ENCODE results near the gene MPZL1.
"Not testable (repeated sequence)": the region's sequence is repeated elsewhere in the genome, so short reads cannot be mapped to it uniquely, and the experiment has no call there.

Gene MPZL1

DNA sequence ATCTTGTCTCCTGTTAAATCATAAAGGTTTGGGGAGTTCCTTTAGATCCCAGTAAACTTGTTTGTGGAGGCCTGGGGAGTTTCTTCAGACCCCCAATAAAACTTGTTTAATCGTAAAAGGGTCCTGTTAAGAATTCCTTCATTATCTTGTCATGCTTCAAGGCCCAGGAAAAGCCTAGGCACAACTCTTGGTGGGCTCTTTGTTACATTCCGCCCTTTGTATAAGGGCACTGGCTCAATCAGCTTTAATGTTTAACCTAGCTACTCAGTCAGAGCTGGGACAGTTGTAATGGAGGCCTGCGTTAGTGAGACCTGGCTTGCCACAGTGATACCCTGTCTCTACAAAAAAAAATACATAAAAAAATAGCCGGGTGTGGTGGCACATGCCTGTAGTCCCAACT lies 77.2 kb downstream of the MPZL1 start:
- peak overlapping the region in 7 of 11 experiments; percentile 66 to 86 (median 82); a peak in 9 of 22 replicates for H3K27ac ChIP-seq
- no peaks in the 10 kb centered on the region for H3K27me3 ChIP-seq
- TF ChIP-seq Cebpa-rat (IDR thresholded peaks at IDR 0.05): no peak
- no peak overlapping the region for H3K9ac ChIP-seq
- H3K4me2 ChIP-seq: no peak overlapping the region; a peak in 1 of 22 replicates
- peaks cover 0 to 17% (median 11%) of the 10 kb centered on the region in 11 experiments; a peak in 17 of 22 replicates for H3K9me3 ChIP-seq (replicated peaks in 1 of 11)
- H4K20me1 ChIP-seq: no peaks in the 10 kb centered on the region
- H3K4me1 ChIP-seq: peaks cover 26 to 47% (median 40%) of the 10 kb centered on the region in 10 experiments
- H3K4me3 ChIP-seq: no peak overlapping the region
- H3K36me3 ChIP-seq: peaks cover 0 to 5% (median 0%) of the 10 kb centered on the region in 11 experiments; a peak in 1 of 22 replicates

DNA sequence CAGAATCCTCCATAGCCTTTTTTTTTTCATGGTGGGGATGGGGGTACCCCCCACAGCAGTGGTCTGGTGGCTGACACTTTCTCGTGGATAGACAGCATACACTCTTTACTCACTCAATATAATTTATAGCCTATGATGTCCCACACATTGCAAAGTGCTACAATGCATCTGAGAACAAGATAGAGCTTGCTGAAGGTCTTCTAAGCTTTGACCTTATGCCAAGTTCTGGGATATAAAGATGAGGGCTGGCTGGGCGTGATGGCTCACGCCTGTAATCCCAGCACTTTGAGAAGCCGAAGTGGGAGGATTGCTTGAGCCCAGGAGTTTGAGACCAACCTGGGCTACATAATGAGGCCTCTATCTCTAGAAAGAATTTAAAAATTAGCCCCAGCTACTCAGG lies 78.0 kb downstream of the MPZL1 start:
- Histone ChIP-seq H3K4me2 (no peak overlapping the region), H3K9ac (no peak overlapping the region)

DNA sequence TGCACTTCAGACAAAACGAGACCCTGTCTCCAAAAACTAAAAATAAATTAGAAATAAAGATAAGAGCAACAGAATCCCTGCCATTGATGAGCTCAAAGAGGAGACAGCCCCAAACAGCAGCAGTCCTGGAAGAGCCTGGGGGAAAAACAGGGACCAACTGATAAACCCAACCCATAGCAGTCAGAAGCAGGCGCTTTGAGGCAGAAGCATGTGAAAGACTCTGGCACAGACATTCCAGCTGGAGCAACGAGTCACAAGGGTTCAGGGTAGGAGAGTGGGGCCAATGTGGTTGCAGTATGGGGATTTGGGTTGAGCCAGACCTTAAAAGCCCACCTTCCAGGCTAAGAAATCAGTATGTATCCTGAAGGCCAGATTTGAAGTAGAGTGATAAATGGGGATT lies 78.5 kb downstream of the MPZL1 start:
- Histone ChIP-seq H3K27me3 (no peaks in the 10 kb centered on the region), H3K36me3 (peaks cover 0 to 5% (median 0%) of the 10 kb centered on the region in 11 experiments; a peak in 1 of 22 replicates), H3K4me2 (no peak overlapping the region), H3K27ac (peak overlapping the region in 2 of 11 experiments; percentile 27 to 34; a peak in 1 of 22 replicates), H3K4me1 (peaks cover 39 to 57% (median 51%) of the 10 kb centered on the region in 10 experiments), H4K20me1 (no peaks in the 10 kb centered on the region), H3K9ac (no peak overlapping the region), H3K9me3 (replicated peaks in 1 of 11) (peaks cover 0 to 17% (median 11%) of the 10 kb centered on the region in 11 experiments; a peak in 17 of 22 replicates), H3K4me3 (no peak overlapping the region)
- no peak for TF ChIP-seq Cebpa-rat (IDR thresholded peaks at IDR 0.05)

More for the DNA sequence above, 78.0 kb downstream of the MPZL1 start:
- H3K4me3 ChIP-seq: no peak overlapping the region
- TF ChIP-seq Cebpa-rat (IDR thresholded peaks at IDR 0.05): no peak
- H4K20me1 ChIP-seq: no peaks in the 10 kb centered on the region
- peaks cover 34 to 55% (median 48%) of the 10 kb centered on the region in 10 experiments for H3K4me1 ChIP-seq
- no peaks in the 10 kb centered on the region for H3K27me3 ChIP-seq
- peaks cover 0 to 5% (median 0%) of the 10 kb centered on the region in 11 experiments; a peak in 1 of 22 replicates for H3K36me3 ChIP-seq
- H3K9me3 ChIP-seq (replicated peaks in 1 of 11): peaks cover 0 to 17% (median 11%) of the 10 kb centered on the region in 11 experiments; a peak in 17 of 22 replicates
- no peak overlapping the region for H3K27ac ChIP-seq

DNA sequence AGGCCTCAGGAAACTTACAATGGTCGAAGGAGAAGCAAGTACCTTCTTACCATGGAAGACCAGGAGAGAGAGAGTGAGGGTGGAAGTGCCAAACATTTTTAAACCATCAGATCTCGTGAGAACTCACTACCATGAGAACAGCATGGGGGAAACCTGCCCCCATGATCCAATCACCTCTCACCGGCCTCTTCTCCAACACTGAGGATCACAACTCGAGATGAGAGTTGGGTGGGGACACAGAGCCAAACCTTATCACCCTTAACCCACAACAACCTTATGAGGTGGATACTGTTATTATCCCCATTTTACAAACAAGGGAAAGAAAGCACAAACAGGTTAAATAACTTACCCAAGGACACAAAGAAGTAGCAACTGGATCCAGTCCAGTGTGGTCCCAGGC lies 80.5 kb downstream of the MPZL1 start:
- peaks cover 11 to 30% (median 24%) of the 10 kb centered on the region in 11 experiments; a peak in 21 of 22 replicates for H3K9me3 ChIP-seq (replicated peaks in 1 of 11)
- no peak overlapping the region for H3K4me2 ChIP-seq
- H3K36me3 ChIP-seq: peaks cover 0 to 5% (median 0%) of the 10 kb centered on the region in 11 experiments; a peak in 1 of 22 replicates
- H3K9ac ChIP-seq: no peak overlapping the region
- no peaks in the 10 kb centered on the region for H3K27me3 ChIP-seq
- TF ChIP-seq Cebpa-rat (IDR thresholded peaks at IDR 0.05): no peak
- no peak overlapping the region; a peak in 1 of 22 replicates for H3K27ac ChIP-seq
- no peaks in the 10 kb centered on the region for H4K20me1 ChIP-seq
- H3K4me1 ChIP-seq: peaks cover 24 to 41% (median 37%) of the 10 kb centered on the region in 10 experiments
- no peak overlapping the region for H3K4me3 ChIP-seq

DNA sequence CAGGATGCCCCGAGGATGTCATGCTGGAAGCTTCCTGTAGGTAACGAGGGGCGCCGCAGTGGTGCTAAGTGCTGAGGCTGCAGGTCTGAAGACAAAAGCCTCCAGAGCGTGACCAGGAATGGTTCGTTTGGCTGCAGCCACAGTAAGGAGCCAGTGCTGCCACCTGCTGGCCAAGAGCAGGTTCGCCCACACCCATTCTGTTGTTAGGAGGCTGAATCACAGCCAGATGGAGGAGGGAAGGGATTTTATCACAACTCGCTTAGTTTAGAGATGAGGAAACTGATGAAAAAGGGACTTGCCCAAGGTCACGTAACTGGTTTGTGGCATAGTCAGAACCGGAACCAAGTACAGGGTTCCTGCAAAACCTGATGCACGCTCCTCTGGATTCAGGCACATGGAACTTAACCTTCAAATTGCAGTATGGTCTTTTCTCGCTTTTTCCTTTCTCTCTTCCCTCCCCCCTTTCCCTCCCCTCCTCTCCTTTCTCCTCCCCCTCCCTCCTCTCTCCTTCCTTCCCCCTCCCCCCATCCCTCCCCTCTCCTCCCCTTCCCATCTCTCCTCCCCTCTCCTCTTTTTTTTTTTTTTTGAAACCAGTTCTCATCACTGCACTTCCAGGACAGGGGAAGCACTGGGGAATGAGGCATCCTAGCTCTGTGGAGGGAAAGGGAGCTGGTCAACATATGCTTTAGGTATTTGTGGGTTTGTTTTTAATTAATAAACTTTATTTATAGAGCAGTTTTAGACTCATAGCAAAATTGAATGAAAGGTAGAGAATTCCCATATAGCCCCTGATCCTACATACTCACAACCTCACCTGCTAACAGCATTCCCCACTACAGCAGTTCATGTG lies 81.8 kb downstream of the MPZL1 start:
- Histone ChIP-seq H3K9me3 (replicated peaks in 1 of 11) (peaks cover 11 to 38% (median 29%) of the 10 kb centered on the region in 11 experiments; a peak in 21 of 22 replicates), H3K4me2 (peak overlapping the region; percentile 58 to 82 (median 73)), H3K4me3 (no peak overlapping the region), H3K27ac (peak overlapping the region in 9 of 11 experiments; percentile 32 to 80 (median 67); a peak in 14 of 22 replicates), H3K4me1 (peaks cover 19 to 32% (median 25%) of the 10 kb centered on the region in 10 experiments), H4K20me1 (no peaks in the 10 kb centered on the region), H3K9ac (no peak overlapping the region), H3K27me3 (no peaks in the 10 kb centered on the region), H3K36me3 (peaks cover 0 to 5% (median 0%) of the 10 kb centered on the region in 11 experiments; a peak in 1 of 22 replicates)
- TF ChIP-seq Cebpa-rat (IDR thresholded peaks at IDR 0.05): no peak

DNA sequence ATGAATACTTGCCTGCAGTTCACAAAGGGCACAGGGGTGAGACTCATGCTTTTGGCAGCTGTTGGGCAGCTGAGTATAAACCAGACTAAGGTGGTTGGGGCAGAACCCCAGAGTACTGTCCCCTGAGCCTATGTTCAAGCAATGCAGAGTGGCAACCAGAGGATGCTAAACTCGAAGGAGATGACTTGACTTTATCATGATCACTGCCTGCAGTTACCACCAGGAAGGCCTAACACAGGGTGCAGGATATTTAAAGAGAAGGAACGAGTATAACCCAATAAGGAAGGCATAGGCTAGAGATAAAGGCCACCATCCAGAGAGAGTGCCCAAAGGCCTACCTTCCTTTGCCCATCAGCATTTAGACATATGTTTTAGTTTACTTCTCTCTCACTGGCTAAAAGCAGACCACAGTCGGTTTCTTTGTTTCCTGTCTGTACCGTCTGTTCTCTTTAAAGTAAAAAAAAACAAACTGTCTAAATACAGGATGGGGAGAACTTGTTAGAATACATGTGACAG lies 83.3 kb downstream of the MPZL1 start:
- H3K36me3 ChIP-seq: peaks cover 0 to 5% (median 0%) of the 10 kb centered on the region in 11 experiments; a peak in 1 of 22 replicates
- peak overlapping the region in 9 of 11 experiments; percentile 32 to 80 (median 67); a peak in 18 of 22 replicates for H3K27ac ChIP-seq
- H4K20me1 ChIP-seq: no peaks in the 10 kb centered on the region
- no peak overlapping the region for H3K4me3 ChIP-seq
- H3K4me1 ChIP-seq: peaks cover 18 to 32% (median 25%) of the 10 kb centered on the region in 10 experiments
- H3K27me3 ChIP-seq: no peaks in the 10 kb centered on the region
- H3K9ac ChIP-seq: peak overlapping the region in 8 of 11 experiments; percentile 4 to 58 (median 26); a peak in 10 of 22 replicates
- no peak for TF ChIP-seq Cebpa-rat (IDR thresholded peaks at IDR 0.05)
- H3K4me2 ChIP-seq: peak overlapping the region; percentile 55 to 82 (median 73)
- peaks cover 11 to 42% (median 31%) of the 10 kb centered on the region in 11 experiments; a peak in 21 of 22 replicates for H3K9me3 ChIP-seq (replicated peaks in 1 of 11)

DNA sequence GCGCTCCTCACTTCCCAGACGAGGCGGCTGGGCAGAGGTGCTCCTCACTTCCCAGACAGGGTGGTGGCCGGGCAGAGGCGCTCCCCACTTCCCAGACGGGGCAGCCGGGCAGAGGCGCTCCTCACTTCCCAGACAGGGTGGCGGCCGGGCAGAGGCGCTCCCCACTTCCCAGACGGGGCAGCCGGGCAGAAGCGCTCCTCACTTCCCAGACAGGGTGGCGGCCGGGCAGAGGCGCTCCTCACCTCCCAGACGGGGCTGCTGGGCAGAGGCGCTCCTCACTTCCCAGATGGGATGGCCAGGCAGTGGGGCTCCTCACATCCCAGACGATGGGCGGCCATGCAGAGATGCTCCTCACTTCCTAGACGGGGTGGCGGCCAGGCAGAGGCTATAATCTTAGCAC lies 84.5 kb downstream of the MPZL1 start:
- H3K27me3 ChIP-seq, H3K4me3 ChIP-seq, H3K36me3 ChIP-seq, H4K20me1 ChIP-seq, H3K4me2 ChIP-seq, H3K9ac ChIP-seq: not testable (repeated sequence)
- peaks cover 18 to 32% (median 25%) of the 10 kb centered on the region in 10 experiments for H3K4me1 ChIP-seq
- peaks cover 13 to 51% (median 41%) of the 10 kb centered on the region in 11 experiments; a peak in 21 of 22 replicates for H3K9me3 ChIP-seq (replicated peaks in 1 of 11)
- H3K27ac ChIP-seq: peak overlapping the region in 2 of 11 experiments; percentile 12 to 21; a peak in 1 of 22 replicates

DNA sequence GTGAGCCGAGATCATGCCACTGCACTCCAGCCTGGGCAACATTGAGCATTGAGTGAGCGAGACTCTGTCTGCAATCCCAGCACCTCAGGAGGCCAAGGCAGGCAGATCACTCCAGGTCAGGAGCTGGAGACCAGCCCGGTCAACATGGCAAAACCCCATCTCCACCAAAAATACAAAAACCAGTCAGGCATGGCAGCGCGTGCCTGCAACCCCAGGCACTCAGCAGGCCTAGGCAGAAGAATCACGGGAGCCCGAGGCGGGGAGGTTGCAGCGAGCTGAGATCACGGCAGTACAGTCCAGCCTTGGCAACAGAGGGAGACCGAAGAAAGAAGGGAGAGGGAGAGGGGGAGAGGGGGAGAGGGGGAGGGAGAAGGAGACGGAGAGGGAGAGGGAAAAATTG lies 84.9 kb downstream of the MPZL1 start:
- H3K4me3 ChIP-seq, H4K20me1 ChIP-seq, H3K4me2 ChIP-seq, H3K27me3 ChIP-seq, H3K36me3 ChIP-seq, H3K9ac ChIP-seq: not testable (repeated sequence)
- peaks cover 17 to 51% (median 39%) of the 10 kb centered on the region in 11 experiments for H3K9me3 ChIP-seq (replicated peaks in 1 of 11)
- H3K27ac ChIP-seq: peak overlapping the region in 2 of 11 experiments; percentile 12 to 21; a peak in 1 of 22 replicates
- H3K4me1 ChIP-seq: peaks cover 18 to 32% (median 25%) of the 10 kb centered on the region in 10 experiments

DNA sequence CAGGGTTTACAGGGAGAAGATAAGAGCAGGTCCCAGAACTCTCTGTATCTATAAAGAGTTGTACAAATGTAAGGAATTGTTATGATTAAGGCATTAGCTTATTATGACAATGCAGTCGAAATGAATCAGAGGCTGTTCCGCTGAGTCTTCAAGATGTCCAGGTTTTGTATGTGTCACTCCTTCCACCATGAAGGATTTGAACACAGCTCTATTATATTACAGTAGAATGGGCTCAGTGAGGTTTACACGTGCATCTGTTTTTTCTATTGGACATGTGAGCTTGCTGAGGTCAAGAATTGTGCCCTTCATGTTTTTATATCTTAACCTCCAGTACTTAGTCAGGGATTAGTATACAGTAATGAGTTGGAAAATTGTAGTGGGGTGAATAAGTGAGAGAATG lies 86.3 kb downstream of the MPZL1 start:
- Histone ChIP-seq H3K4me3 (no peak overlapping the region), H3K4me1 (peaks cover 18 to 29% (median 22%) of the 10 kb centered on the region in 10 experiments), H3K36me3 (peaks cover 0 to 4% (median 0%) of the 10 kb centered on the region in 11 experiments; a peak in 1 of 22 replicates), H3K27me3 (no peaks in the 10 kb centered on the region), H3K9me3 (replicated peaks in 1 of 11) (peaks cover 27 to 55% (median 44%) of the 10 kb centered on the region in 11 experiments), H3K27ac (no peak overlapping the region), H4K20me1 (no peaks in the 10 kb centered on the region), H3K9ac (no peak overlapping the region), H3K4me2 (no peak overlapping the region)
- no peak for TF ChIP-seq Cebpa-rat (IDR thresholded peaks at IDR 0.05)

Measured in BLaER1 treated with 17β-estradiol and CSF1 and Interleukin-3, amounts not matched to agents 10 nM and 100 nM (cell line).